ENCODE measurements around the gene TET2. TPM values are rescaled to one million over a fixed set of nuclear protein-coding genes. Genes with fewer than 3 reads are reported as not detected.

The TET2 gene
- total and polyA plus RNA-seq, 2 of the 4 experiments (the other 2 are of a cell fraction) = 5.6 to 25.3 TPM

DNA sequence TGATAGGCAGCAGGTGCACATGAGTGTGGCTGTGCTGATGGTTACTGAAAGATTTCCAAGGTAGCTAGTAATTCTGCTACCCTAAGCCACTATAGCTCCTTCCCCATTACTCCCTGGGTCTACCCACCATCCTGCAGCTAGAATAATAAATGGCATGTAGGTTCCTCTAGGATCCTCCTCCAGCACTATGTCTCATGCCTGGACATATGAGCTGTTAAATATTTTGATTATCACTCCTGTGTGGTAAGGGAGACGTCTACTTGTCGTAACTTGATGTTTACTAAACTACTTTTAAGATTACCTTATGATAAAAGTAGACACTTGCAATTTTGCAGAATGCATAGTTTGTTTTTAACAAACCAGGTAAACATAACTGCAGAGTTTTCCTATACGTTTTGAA is 35.5 kb downstream of the TET2 start:
- in situ Hi-C loops (cut with MboI; ENCODE audit: low sequenced_read_pairs) (no loop called here), intact Hi-C loops (cut with micrococcal nuclease) (no loop called here)

More for the DNA sequence above, 35.5 kb downstream of the TET2 start:
- H3K79me1 ChIP-seq (ENCODE audit: low read depth in 1 of 2, low read length in 2 of 2) = peaks cover 25 to 34% of the 10 kb centered on the region in 2 experiments
- ChIA-PET CTCF (no interaction called here), POLR2A (ENCODE audit: unreplicated experiment) (no interaction called here)
- peaks cover 12% of the 10 kb centered on the region for H3K9me1 ChIP-seq (ENCODE audit: insufficient read depth, low read length)
- H2BK20ac ChIP-seq (ENCODE audit: low read depth, low read length) = no peak overlapping the region
- no peaks in the 10 kb centered on the region for H3K27me3 ChIP-seq (ENCODE audit: control insufficient read depth, insufficient read depth, low read length)
- H3K4me1 ChIP-seq (ENCODE audit: control insufficient read depth, insufficient read depth, low read length) = peaks cover 8% of the 10 kb centered on the region; the same call in 1 of the 2 replicates
- no peak overlapping the region for H4K5ac ChIP-seq (ENCODE audit: low read depth, low read length)
- no peak for TF ChIP-seq CEBPB (IDR thresholded peaks at IDR 0.05; ENCODE audit: low read depth, low read length)
- TF ChIP-seq SMC3 (IDR thresholded peaks at IDR 0.05; ENCODE audit: low read depth, low read length) = no peak
- no peak for TF ChIP-seq MXI1 (IDR thresholded peaks at IDR 0.05; ENCODE audit: borderline replicate concordance, low read depth, low read length)
- no peak for TF ChIP-seq NFE2L2 (IDR thresholded peaks at IDR 0.05; ENCODE audit: low read depth, low read length)
- TF ChIP-seq CTCF (conservative IDR thresholded peaks at IDR 0.05; ENCODE audit: low read depth, low read length) = no peak
- TF ChIP-seq POLR2A (IDR thresholded peaks at IDR 0.05; ENCODE audit: low read depth, low read length) = no peak
- no peak for TF ChIP-seq CHD1 (IDR thresholded peaks at IDR 0.05; ENCODE audit: low read depth, low read length)
- no peak for TF ChIP-seq FOS (IDR thresholded peaks at IDR 0.05; ENCODE audit: low read depth, low read length)
- TF ChIP-seq RCOR1 (IDR thresholded peaks at IDR 0.05; ENCODE audit: insufficient replicate concordance, low read length) = no peak
- TF ChIP-seq, protein P1, sequence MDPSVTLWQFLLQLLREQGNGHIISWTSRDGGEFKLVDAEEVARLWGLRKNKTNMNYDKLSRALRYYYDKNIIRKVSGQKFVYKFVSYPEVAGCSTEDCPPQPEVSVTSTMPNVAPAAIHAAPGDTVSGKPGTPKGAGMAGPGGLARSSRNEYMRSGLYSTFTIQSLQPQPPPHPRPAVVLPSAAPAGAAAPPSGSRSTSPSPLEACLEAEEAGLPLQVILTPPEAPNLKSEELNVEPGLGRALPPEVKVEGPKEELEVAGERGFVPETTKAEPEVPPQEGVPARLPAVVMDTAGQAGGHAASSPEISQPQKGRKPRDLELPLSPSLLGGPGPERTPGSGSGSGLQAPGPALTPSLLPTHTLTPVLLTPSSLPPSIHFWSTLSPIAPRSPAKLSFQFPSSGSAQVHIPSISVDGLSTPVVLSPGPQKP (IDR thresholded peaks at IDR 0.05; ENCODE audit: borderline replicate concordance, low read depth, low read length) = no peak
- TF ChIP-seq, protein P2, sequence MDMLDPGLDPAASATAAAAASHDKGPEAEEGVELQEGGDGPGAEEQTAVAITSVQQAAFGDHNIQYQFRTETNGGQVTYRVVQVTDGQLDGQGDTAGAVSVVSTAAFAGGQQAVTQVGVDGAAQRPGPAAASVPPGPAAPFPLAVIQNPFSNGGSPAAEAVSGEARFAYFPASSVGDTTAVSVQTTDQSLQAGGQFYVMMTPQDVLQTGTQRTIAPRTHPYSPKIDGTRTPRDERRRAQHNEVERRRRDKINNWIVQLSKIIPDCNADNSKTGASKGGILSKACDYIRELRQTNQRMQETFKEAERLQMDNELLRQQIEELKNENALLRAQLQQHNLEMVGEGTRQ (IDR thresholded peaks at IDR 0.05; ENCODE audit: low read depth, low read length) = no peak
- no peak for TF ChIP-seq RAD21 (IDR thresholded peaks at IDR 0.05; ENCODE audit: low read length)
- TF ChIP-seq RFX5 (IDR thresholded peaks at IDR 0.05; ENCODE audit: low read depth, low read length) = no peak
- no peak for TF ChIP-seq MAFK (IDR thresholded peaks at IDR 0.05; ENCODE audit: low read depth, low read length)
- TF ChIP-seq MAZ (IDR thresholded peaks at IDR 0.05; ENCODE audit: borderline replicate concordance, low read depth, low read length) = no peak
- no peak for TF ChIP-seq BHLHE40 (IDR thresholded peaks at IDR 0.05; ENCODE audit: low read depth, low read length)
- no peak overlapping the region for H3K4me3 ChIP-seq (ENCODE audit: insufficient read depth, low read depth, low read length)
- no peak overlapping the region for H3K56ac ChIP-seq (ENCODE audit: extremely low read depth, insufficient read depth, low read length)
- no TSS peak for BruUV-seq (replicated peaks)
- no CpG with 5 or more reads among the region's 3 CpGs for WGBS, 2 experiments (ENCODE audit: extremely low coverage in 2 of 2, insufficient read length in 1 of 2)
- no peaks in the 10 kb centered on the region for H3K9me3 ChIP-seq (ENCODE audit: control insufficient read depth, insufficient read depth, low read length)
- no peaks in the 10 kb centered on the region for H3K36me3 ChIP-seq (ENCODE audit: control insufficient read depth, insufficient read depth, low read length)
- H3K23ac ChIP-seq (ENCODE audit: low read depth, low read length) = no peak overlapping the region
- H2AK9ac ChIP-seq (replicated peaks; ENCODE audit: low read depth, low read length, poor library complexity) = no peak overlapping the region
- no peak overlapping the region for H2AK5ac ChIP-seq (ENCODE audit: low read depth, low read length)
- DNase-seq (peak; percentile 23), ATAC-seq (ENCODE audit: low read depth) (peak; percentile 8; the same call in 1 of the 2 replicates)
- H2BK5ac ChIP-seq (ENCODE audit: low read depth, low read length, poor library complexity, severe bottlenecking) = no peak overlapping the region
- H2AFZ ChIP-seq (replicated peaks; ENCODE audit: low read length, poor library complexity) = no peak overlapping the region
- H4K20me1 ChIP-seq (ENCODE audit: insufficient read depth, low read length) = peaks cover 15% of the 10 kb centered on the region; the same call in 1 of the 2 replicates
- dilution Hi-C loops (cut with HindIII; ENCODE audit: low sequenced_read_pairs, unreplicated experiment) = no loop called here
- no peak overlapping the region for H3K4me2 ChIP-seq (ENCODE audit: low read depth, low read length)
- no peak overlapping the region for H3K9ac ChIP-seq (ENCODE audit: low read depth, low read length)
- H3K4ac ChIP-seq (ENCODE audit: low read depth, low read length) = no peak overlapping the region; the same call in 1 of the 2 replicates
- H4K8ac ChIP-seq (ENCODE audit: low read depth in 2 of 2, low read length in 2 of 2) = no peak overlapping the region
- H3K14ac ChIP-seq (replicated peaks; ENCODE audit: low read depth, low read length) = no peak overlapping the region
- H4K91ac ChIP-seq (ENCODE audit: insufficient read depth, low read depth, low read length) = no peak overlapping the region
- H2BK15ac ChIP-seq (ENCODE audit: low read depth, low read length) = no peak overlapping the region
- H3K27ac ChIP-seq (ENCODE audit: insufficient read depth, low read length) = no peak overlapping the region
- H2BK120ac ChIP-seq (ENCODE audit: low read depth, low read length) = no peak overlapping the region
- H3K18ac ChIP-seq (ENCODE audit: low read depth, low read length) = no peak overlapping the region
